ENCODE measurements around the gene CYP1A2.
A peak's percentile ranks its signal among the peaks of the same experiment; 100 is the strongest.

CYP1A2 gene

GRCh38 chr15:74777769-74778598, 29.3 kb downstream of the CYP1A2 start:
- TF ChIP-seq CTCF (IDR thresholded peaks at IDR 0.05; ENCODE audit: low read depth, low read length), result no peak

GRCh38 chr15:74778599-74778970, 29.9 kb downstream of the CYP1A2 start:
- H3K4me3 ChIP-seq (ENCODE audit: low read depth, low read length), result no peak overlapping the region

More at GRCh38 chr15:74777769-74778598, 29.3 kb downstream of the CYP1A2 start:
- H3K4me3 ChIP-seq (ENCODE audit: low read depth, low read length), result no peak overlapping the region

DNA sequence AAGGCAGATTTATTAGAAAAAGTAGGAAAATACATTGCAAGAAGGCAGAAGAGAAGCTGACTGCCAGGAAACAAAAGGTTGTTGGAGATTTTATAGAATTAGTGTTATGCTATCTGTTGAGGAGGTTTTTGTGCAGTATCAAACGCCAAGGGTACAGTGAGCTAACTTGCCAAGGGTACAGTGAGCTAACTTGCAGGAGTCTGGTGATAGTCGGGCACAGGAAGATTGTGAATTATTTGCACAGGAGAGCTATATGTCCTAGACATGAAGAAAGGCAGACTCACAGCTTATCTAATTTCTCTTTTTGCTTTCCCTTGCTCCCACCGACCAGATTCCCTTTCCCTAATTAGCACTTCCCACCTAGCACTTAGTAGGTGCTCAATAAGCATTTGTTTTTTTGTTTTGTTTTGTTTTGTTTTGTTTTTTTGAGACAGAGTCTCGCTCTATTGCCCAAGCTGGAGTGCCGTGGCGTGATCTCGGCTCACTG, 30.6 kb downstream of the CYP1A2 start:
- no peak for TF ChIP-seq CTCF (IDR thresholded peaks at IDR 0.05; ENCODE audit: low read depth, low read length)
- no peak overlapping the region for H3K4me3 ChIP-seq (ENCODE audit: low read depth, low read length)

More at GRCh38 chr15:74778599-74778970, 29.9 kb downstream of the CYP1A2 start:
- TF ChIP-seq CTCF (IDR thresholded peaks at IDR 0.05; ENCODE audit: low read depth, low read length), result no peak

- TF ChIP-seq CTCF (IDR thresholded peaks at IDR 0.05; ENCODE audit: low read depth, low read length), result no peak
- H3K4me3 ChIP-seq (ENCODE audit: low read depth, low read length), result peak overlapping the region; percentile 61
Measured at GRCh38 chr15:74780523-74781430, 32.1 kb downstream of the CYP1A2 start.

DNA sequence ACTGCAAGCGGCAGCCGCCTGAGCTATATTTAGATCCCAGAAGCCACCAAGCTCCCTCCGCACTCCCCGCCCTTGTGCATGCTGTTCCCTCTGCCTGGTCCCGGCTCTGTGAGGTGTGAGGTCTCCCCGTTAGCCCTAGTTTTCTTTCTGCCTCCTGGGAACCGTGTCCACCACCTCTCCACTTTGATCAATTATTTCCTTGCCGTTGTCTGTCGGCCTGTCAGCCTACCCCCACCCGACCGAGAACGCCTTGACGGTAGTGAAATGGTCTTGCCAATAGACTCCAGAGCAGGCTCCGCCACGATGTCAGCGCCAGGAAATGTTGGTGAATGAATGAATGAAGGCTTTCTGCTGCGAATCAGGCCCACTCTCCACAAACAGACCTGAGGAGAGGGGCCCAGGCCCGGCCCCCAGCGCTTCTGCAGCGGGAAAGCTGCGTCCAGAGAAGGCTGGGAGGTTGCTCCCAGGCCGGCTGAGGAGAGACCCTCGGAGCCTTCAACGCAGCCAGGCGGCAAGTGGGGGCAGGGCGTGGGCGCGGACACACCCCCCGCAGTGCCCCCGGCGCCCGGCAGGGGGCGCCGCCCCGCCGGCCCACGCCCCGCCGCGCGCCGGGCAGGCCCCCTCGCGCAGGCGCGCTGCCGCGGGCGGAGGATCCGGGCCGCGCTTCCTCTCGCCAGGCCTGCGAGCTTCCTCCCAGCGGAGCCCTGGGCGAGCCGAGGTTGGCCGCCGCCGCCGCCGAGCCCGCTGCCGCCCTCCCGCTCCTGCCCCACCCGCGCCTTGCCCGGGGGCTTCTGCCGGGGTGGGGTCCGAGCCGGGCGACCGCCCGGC, 33.0 kb downstream of the CYP1A2 start, which contains the start of gene CSK:
CSK (plus strand) TSS at position 650 of the 828 bp plus-strand sequence. CDS start 16,218 bp downstream, outside the sequence.
- H3K4me3 ChIP-seq (ENCODE audit: low read depth, low read length), result peak within 1 kb of the TSS; percentile 86
- peak; percentile 11; the same call in 1 of the 2 replicates for TF ChIP-seq CTCF (IDR thresholded peaks at IDR 0.05; ENCODE audit: low read depth, low read length)

GRCh38 chr15:74782259-74783071, 33.8 kb downstream of the CYP1A2 start:
- no peak for TF ChIP-seq CTCF (IDR thresholded peaks at IDR 0.05; ENCODE audit: low read depth, low read length)
- peak overlapping the region; percentile 86 for H3K4me3 ChIP-seq (ENCODE audit: low read depth, low read length)
